Mucosa of stomach (tissue), 1 donor: Measurements from ENCODE around the gene METTL5.
"Not testable (repeated sequence)": the region's sequence is repeated elsewhere in the genome, so short reads cannot be mapped to it uniquely, and the experiment has no call there.

Experiments
- H3K27me3 ChIP-seq: one replicate; pipeline ENCODE4 v1.7.0; 2013; ENCODE audit warnings: mild to moderate bottlenecking, low read length; ENCODE audit not compliant: control insufficient read depth, insufficient read depth
- H3K36me3 ChIP-seq: one replicate; pipeline ENCODE4 v1.7.0; 2013; ENCODE audit warnings: low read length; ENCODE audit not compliant: control insufficient read depth, insufficient read depth
- H3K4me1 ChIP-seq: one replicate; pipeline ENCODE4 v1.7.0; 2013; ENCODE audit warnings: mild to moderate bottlenecking, low read length; ENCODE audit not compliant: control insufficient read depth, insufficient read depth
- H3K4me3 ChIP-seq: one replicate; pipeline ENCODE4 v1.7.0; 2013; ENCODE audit warnings: low read length
- H3K9ac ChIP-seq: one replicate; pipeline ENCODE4 v1.7.0; 2013; ENCODE audit warnings: mild to moderate bottlenecking, low read length, moderate library complexity
- H3K9me3 ChIP-seq: one replicate; pipeline ENCODE4 v1.7.0; 2013; ENCODE audit warnings: mild to moderate bottlenecking, low read length, moderate library complexity; ENCODE audit not compliant: control insufficient read depth
- donor health status: Pancreatic carcinoma.

Gene METTL5

DNA sequence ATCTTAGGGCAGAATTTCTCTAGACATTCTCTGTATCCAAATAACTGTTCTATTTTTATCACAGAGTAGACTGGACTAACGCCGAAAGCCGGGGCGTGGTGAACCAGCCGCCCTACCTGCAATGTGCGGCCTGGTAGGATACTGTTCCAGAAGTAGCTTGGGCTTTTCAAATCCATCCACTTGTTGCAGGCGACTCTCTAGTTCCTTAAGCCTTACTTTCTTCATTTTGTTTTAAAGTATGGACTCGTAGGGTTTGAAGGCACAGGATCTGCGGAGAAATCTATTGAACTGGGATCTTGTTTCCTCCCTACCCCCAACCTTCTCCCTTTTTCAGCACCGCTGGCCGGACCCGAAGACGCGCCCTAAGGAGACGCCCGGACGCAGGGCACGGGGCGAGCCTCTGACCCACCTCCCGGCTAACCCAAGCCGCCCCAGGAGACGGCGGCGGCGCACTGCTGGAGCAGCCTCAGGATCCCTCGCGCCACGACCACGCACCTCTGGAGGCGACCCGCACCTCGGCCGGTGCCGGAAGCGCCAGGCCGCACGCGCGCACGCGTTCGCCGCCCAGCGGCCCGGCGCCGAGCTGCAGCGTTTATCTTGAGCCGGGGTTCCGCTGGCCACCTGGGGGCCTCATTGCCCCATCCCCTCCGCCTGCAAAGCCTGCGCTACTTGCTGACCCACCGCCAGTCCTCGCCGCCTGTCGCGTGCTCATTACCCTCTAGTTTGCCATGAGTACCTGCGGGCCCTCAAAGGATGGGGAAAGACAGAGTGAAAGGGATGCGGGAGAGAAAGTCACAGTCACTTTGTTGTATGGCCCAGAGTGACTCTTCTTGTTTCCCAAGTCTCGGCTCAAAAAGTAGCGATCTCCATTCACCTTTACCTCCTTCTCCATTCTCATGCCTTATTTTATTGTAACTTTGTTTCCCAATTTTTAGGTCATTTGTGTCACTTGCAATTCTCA lies at the start of gene METTL5:
Gene METTL5, minus strand, starts transcription at position 533 of the 961 bp plus-strand sequence. Its CDS starts 308 bp downstream, at position 225.
- H3K4me3 ChIP-seq: peak within 1 kb of the TSS; percentile 84
- H3K27me3 ChIP-seq: no peaks in the 10 kb centered on the region

DNA sequence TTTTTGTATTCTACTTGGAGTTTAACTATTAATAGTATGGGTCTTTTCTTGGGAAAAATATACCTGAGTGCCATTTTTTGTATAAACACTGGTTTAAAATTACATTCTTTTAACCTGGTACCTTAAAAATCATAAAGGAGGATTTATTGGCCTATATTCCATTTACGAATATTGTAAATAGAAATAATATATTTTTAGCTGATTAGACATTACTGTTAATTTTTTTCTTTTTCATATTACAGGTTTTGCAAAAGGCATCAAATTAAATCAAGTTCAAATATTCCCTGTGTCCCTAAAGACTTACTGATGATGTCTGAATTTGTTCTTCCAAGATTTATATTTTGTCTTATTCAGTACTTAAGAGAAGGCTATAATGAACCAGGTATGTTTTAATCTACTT lies 47.3 kb upstream of the METTL5 start:
- H3K9ac ChIP-seq: no peak overlapping the region
- no peak overlapping the region for H3K4me3 ChIP-seq
- no peaks in the 10 kb centered on the region for H3K9me3 ChIP-seq
- H3K36me3 ChIP-seq: no peaks in the 10 kb centered on the region
- H3K27me3 ChIP-seq: no peaks in the 10 kb centered on the region
- no peaks in the 10 kb centered on the region for H3K4me1 ChIP-seq

More for the DNA sequence above, at the start of gene METTL5:
- Histone ChIP-seq H3K9ac (peak within 1 kb of the TSS; percentile 85), H3K9me3 (no peaks in the 10 kb centered on the region), H3K36me3 (no peaks in the 10 kb centered on the region), H3K4me1 (no peaks in the 10 kb centered on the region)

DNA sequence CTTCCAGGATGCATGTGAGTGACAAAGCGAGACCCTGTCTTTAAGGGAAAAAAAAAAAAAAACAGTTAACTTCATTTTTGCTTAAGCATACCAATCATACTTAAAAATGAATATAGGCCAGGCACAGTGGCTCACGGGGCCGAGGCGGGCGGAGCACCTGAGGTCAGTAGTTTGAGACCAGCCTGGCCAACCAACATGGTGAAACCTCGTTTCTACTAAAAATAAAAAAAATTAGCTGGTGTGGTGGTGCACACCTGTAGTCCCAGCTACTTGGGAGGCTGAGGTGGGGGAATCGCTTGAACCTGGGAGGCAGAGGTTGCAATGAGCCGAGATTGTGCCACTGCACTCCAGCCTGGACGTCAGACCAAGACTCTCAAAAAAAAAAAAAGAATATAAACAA lies 46.7 kb upstream of the METTL5 start:
- H3K4me3 ChIP-seq, H3K4me1 ChIP-seq, H3K9ac ChIP-seq, H3K27me3 ChIP-seq, H3K9me3 ChIP-seq, H3K36me3 ChIP-seq: not testable (repeated sequence)

DNA sequence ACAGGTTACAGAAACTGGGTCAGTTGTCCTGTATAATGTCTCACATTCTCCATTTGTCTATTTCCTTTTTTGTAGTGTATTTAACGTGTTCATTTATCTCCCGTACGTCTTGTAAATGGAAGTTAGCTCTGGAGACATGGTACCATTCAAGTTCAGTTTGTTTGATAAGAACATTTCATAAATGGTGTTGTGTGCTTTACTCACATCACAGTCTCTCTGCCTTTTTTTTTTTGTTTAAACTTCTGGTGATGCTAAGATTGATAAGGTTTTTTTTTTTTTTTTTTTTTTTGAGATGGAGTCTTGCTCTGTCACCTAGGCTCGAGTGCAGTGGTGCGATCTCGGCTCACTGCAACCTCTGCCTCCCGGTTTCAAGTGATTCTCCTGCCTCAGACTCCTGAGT lies 44.2 kb upstream of the METTL5 start:
- Histone ChIP-seq H3K9me3 (no peaks in the 10 kb centered on the region), H3K4me3 (no peak overlapping the region), H3K4me1 (no peaks in the 10 kb centered on the region), H3K36me3 (no peaks in the 10 kb centered on the region), H3K9ac (no peak overlapping the region), H3K27me3 (no peaks in the 10 kb centered on the region)

DNA sequence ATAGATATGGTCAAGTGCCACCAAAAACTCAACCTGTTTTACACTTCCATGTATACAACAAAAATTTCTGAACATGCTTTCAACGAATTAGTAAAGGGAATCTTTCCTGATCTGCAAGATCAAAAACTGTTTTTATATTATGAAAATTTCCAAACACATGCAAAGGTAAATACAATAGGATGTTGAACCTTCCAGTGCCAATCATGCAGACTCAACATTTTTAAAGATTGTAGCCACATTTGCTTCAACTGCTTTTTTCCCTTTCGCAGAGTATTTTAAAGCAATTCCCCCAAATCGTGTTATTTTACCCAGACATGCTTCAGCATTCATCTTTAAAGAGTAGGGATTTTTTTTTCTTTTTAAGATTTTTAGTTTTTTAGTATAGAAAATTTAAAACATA lies 42.9 kb upstream of the METTL5 start:
- Histone ChIP-seq H3K4me1 (no peaks in the 10 kb centered on the region), H3K4me3 (no peak overlapping the region), H3K27me3 (no peaks in the 10 kb centered on the region), H3K9me3 (no peaks in the 10 kb centered on the region), H3K9ac (no peak overlapping the region), H3K36me3 (no peaks in the 10 kb centered on the region)

DNA sequence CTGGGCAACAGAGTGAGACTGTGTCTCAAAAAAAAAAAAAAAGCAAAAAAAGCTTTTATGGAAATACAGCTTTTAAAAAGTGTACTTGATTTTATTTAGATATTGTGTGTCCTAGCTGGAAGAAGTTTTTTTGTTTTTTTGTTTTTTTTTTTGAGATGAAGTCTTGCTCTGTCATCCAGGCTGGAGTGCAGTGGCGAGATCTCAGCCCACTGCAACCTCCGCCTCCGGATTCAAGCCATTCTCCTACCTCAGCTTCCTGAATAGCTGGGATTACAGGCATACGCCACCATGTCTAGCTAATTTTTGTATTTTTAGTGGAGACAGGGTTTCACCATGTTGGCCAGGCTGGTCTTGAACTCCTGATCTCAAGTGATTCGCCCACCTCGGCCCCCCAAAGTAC lies 41.5 kb upstream of the METTL5 start:
- H3K9me3 ChIP-seq, H3K9ac ChIP-seq, H3K4me1 ChIP-seq, H3K27me3 ChIP-seq, H3K36me3 ChIP-seq, H3K4me3 ChIP-seq: not testable (repeated sequence)

DNA sequence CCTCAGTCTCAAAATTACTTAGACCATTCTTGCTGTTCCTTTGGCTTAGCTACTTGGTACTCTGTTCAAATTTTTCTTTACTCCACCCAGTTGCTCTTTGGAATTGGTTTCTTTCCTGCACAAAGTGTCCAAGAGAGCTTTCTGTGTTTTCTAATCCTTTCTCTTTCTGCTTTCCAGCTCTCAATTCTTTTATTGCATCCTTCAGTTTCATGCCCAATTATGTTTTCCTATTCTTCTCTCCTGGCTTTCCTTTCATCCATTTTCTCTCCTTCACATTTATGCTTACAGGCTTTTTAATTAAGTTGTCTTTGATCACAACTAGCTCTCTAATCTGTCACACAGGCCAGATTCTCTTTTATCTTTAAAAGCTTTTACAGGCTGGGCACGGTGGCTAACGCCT lies 40.8 kb upstream of the METTL5 start:
- Histone ChIP-seq H3K4me1 (no peaks in the 10 kb centered on the region), H3K9me3 (no peaks in the 10 kb centered on the region), H3K36me3 (no peaks in the 10 kb centered on the region), H3K9ac (no peak overlapping the region), H3K27me3 (no peaks in the 10 kb centered on the region), H3K4me3 (no peak overlapping the region)

DNA sequence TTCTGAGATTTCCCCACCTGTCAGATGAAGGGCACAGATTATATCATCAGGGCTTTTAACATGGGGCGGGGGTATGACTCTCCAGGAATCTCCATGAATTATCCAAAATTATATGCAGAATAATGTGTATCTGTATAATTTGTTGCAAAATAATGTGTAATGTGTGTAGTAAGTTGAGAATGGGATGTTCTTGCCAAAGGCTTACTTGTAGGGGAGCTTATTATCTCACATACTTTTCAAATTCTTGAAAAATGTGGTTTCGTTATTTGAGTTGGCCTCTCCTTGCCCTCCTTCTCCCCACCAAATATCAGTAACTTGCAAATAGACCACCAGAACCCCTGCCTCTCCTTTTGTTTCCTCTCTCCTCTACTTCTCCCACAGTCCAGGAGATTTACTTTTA lies 38.1 kb upstream of the METTL5 start:
- H3K27me3 ChIP-seq: no peaks in the 10 kb centered on the region
- H3K4me1 ChIP-seq: no peaks in the 10 kb centered on the region

DNA sequence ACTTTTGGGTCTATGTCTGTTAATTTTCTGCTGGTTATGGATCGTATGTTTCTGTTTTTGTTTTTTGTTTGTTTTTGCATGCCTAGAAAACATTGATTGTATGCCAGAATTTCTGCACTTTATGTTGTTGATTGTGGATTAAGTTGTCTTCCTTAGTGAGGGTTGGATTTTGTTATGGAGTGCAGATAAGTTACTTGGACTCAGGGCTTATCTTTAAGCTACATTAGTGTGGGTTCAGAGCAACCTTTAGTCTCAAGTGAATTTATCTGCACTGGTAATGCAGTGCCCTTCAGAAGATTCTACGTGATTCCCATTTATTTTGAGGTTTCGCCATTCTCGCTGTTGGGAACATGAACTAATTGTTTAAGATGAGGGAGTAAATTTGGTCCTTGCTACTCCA lies 35.4 kb upstream of the METTL5 start:
- H3K9me3 ChIP-seq: no peaks in the 10 kb centered on the region
- H3K4me1 ChIP-seq: no peaks in the 10 kb centered on the region
- H3K36me3 ChIP-seq: no peaks in the 10 kb centered on the region
- no peaks in the 10 kb centered on the region for H3K27me3 ChIP-seq
- no peak overlapping the region for H3K9ac ChIP-seq
- no peak overlapping the region for H3K4me3 ChIP-seq

More for the DNA sequence above, 38.1 kb upstream of the METTL5 start:
- H3K36me3 ChIP-seq: no peaks in the 10 kb centered on the region
- H3K4me3 ChIP-seq: no peak overlapping the region
- H3K9me3 ChIP-seq: no peaks in the 10 kb centered on the region
- no peak overlapping the region for H3K9ac ChIP-seq

DNA sequence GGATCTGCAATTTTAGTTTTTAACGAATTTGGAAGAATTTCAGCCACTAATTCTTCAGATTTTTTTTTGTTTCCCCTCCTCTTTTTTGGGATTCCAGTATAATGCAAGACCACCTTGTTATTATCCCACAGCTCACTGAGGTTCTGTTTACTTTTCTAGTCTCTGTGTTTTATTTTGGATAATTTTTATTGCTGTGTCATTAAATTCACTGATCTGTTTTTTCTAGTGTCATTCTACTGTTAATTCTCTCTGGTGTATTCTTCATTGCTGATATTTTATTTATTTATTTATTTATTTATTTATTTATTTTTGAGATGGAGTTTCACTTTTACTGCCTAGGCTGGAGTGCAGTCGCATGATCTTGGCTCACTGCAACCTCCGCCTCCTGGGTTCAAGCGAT lies 34.7 kb upstream of the METTL5 start:
- Histone ChIP-seq H3K9me3 (no peaks in the 10 kb centered on the region), H3K4me3 (no peak overlapping the region), H3K36me3 (no peaks in the 10 kb centered on the region), H3K27me3 (no peaks in the 10 kb centered on the region), H3K4me1 (no peaks in the 10 kb centered on the region), H3K9ac (no peak overlapping the region)

DNA sequence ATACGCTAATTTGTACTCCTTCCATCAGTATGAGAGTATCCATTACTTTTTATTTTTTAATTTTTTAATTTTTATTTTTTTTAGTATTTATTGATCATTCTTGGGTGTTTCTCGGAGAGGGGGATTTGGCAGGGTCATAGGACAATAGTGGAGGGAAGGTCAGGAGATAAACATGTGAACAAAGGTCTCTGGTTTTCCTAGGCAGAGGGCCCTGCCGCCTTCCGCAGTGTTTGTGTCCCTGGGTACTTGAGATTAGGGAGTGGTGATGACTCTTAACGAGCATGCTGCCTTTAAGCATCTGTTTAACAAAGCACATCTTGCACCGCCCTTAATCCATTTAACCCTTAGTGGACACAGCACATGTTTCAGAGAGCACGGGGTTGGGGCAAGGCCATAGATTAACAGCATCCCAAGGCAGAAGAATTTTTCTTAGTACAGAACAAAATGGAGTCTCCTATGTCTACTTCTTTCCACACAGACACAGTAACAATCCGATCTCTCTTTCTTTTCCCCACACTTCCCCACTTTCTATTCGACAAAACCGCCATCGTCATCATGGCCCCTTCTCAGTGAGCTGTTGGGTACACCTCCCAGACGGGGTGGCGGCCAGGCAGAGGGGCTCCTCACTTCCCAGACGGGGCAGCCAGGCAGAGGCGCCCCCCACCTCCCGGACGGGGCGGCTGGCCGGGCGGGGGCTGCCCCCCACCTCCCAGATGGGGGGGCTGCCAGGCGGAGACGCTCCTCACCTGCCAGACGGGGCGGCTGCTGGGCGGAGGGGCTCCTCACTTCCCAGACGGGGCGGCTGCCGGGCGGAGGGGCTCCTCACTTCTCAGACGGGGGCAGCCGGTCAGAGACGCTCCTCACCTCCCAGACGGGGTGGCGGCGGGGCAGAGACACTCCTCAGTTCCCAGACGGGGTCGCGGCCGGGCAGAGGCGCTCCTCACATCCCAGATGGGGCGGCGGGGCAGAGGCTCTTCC lies 30.9 kb upstream of the METTL5 start:
- not testable (repeated sequence) for H3K4me1 ChIP-seq, H3K4me3 ChIP-seq, H3K27me3 ChIP-seq, H3K9ac ChIP-seq, H3K36me3 ChIP-seq, H3K9me3 ChIP-seq
